HEK293T (cell line): Measurements from ENCODE around the gene NCSTN.

ENCODE experiments used
- BHLHE40 ChIP-seq: fragments of 450-650 bp; IDR thresholded peaks from 2 replicates; pipeline ENCODE4 v1.6.1; 2016; ENCODE audit warnings: mild to moderate bottlenecking, moderate library complexity, borderline replicate concordance
- CTBP1 ChIP-seq: fragments of 450-650 bp; IDR thresholded peaks from 2 replicates; pipeline ENCODE4 v1.6.1; 2016; ENCODE audit warnings: borderline replicate concordance
- FOXA1 ChIP-seq: fragments of 450-650 bp; IDR thresholded peaks from 2 replicates; pipeline ENCODE4 v1.6.1; 2016; ENCODE audit warnings: mild to moderate bottlenecking
- HDGF ChIP-seq: fragments of 450-650 bp; IDR thresholded peaks from 2 replicates; pipeline ENCODE4 v1.6.1; 2017; ENCODE audit warnings: antibody characterized with exemption, borderline replicate concordance
- NFRKB ChIP-seq: fragments of 450-650 bp; IDR thresholded peaks from 2 replicates; pipeline ENCODE4 v1.6.1; 2016; ENCODE audit warnings: mild to moderate bottlenecking, moderate library complexity
- SP1 ChIP-seq: fragments of 450-650 bp; IDR thresholded peaks from 2 replicates; pipeline ENCODE4 v1.6.1; 2017
- TARDBP ChIP-seq: fragments of 450-650 bp; IDR thresholded peaks from 2 replicates; pipeline ENCODE4 v1.6.1; 2016
- ZNF384 ChIP-seq: fragments of 450-650 bp; IDR thresholded peaks from 2 replicates; pipeline ENCODE4 v1.6.1; 2016

DNA sequence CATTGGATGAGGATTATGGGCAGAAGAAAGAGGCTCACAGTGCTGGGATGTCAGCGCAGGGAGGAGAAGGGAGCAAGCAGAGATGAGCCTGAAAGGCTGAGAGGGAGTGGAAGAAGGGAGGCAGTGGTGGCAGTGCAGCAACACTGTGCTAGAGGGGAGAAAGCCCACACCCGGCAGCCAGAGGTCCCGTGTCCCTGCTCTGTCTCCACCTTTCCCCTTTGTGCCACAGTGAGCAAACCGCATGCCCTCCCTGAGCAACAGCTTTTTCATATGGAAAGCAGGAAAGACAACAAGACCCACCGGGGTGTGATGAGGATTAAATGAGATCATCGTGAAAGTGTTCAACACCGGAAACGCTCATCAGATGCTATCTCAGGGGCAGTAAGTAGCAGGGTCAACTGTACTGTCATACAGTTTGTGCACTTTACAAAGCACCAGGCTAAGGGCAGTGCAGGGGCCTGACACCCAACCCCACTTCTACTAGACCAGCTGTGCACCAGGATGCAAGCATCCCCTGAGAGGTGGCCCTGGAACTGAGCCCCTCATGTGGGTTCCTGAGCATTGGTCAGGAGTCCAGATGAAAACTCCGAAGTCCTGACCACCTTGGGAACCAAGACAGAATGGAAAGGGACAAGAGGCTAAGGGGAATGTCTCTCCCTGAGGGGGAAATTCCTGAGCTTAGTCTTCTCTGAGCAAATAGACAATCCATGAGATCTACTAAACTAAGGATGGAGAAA, 32.8 kb downstream of the NCSTN start:
- TF ChIP-seq SP1: no peak
- no peak for TF ChIP-seq HDGF
- no peak for TF ChIP-seq FOXA1
- no peak for TF ChIP-seq BHLHE40
- no peak for TF ChIP-seq TARDBP
- TF ChIP-seq CTBP1: no peak
- no peak for TF ChIP-seq NFRKB
- TF ChIP-seq ZNF384: no peak
